Measurements from ENCODE around the gene CMPK2.
"Not testable (repeated sequence)": the region's sequence is repeated elsewhere in the genome, so short reads cannot be mapped to it uniquely, and the experiment has no call there.

Gene CMPK2

DNA sequence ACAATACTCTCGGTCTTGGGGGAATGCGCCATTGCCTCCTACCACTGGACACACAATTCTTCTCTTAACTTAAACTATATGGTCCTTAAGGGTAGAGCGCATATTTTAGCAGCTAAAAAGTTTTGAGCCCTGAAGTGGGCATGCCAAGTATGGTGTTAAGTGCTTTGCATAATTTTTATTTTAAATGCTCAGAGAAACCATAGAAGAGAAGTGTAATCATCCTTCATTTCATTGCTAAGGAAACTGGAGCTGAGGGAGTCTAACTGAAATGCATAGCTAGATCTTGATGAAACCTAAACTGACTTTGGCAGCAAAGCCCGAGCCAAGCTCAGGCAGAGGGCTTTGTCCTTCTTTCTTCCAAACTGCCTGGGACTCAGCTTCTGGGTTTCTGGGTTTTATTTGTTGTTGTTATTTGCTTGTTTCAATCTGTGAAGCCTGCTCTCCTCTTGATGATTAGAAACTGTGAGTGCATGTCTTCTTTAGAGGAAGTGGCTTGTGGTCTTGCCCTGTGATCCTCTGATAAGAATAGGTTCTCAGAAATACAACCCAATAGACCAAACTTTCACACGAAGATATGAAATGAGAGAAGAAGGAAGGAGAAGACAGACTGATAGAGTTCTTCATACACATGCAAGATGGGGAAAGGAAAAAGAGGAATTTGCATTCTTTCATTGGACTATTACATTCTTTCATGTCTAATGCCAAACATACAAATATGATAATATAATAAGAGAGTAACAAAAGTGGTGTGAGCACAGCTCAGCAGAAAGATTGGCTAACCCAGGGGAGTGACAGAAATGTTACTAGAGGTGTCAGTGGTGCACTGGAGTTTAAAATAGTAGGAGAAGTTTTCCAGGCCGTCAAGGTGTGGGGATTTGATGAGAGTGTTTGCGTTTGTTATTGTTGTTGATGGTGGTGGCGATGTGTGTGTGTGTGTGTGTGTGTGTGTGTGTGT lies 44.0 kb upstream of the CMPK2 start:
- TF ChIP-seq, protein P1, sequence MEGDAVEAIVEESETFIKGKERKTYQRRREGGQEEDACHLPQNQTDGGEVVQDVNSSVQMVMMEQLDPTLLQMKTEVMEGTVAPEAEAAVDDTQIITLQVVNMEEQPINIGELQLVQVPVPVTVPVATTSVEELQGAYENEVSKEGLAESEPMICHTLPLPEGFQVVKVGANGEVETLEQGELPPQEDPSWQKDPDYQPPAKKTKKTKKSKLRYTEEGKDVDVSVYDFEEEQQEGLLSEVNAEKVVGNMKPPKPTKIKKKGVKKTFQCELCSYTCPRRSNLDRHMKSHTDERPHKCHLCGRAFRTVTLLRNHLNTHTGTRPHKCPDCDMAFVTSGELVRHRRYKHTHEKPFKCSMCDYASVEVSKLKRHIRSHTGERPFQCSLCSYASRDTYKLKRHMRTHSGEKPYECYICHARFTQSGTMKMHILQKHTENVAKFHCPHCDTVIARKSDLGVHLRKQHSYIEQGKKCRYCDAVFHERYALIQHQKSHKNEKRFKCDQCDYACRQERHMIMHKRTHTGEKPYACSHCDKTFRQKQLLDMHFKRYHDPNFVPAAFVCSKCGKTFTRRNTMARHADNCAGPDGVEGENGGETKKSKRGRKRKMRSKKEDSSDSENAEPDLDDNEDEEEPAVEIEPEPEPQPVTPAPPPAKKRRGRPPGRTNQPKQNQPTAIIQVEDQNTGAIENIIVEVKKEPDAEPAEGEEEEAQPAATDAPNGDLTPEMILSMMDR (IDR thresholded peaks at IDR 0.05; ENCODE audit: insufficient read depth, low read depth, low read length, missing control alignments) = no peak
- DNase-seq (ENCODE audit: low read depth) = peak; percentile 84
- no peak overlapping the region for H3K4me3 ChIP-seq (ENCODE audit: low read depth, low read length)

DNA sequence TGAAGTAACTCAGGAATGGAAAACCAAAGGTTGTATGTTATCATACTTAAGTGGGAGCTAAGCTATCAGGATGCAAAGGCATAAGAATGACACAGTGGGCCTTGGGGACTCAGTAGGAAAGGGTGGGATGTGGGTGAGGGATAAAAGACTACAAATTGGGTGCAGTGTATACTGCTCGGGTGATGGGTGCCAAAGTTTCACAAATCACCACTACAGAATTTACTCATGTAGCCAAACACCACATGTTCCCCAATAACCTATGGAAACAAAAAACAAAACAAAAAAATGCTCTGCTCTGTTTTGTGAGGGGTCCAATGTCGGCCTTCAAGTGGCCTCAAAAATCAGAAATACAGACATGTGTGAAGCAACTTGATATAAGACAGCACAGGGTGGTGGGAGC lies 42.6 kb upstream of the CMPK2 start:
- DNase-seq (ENCODE audit: low read depth) = no peak
- TF ChIP-seq, protein P1 (IDR thresholded peaks at IDR 0.05; ENCODE audit: insufficient read depth, low read depth, low read length, missing control alignments) = no peak
- no peak overlapping the region for H3K4me3 ChIP-seq (ENCODE audit: low read depth, low read length)

DNA sequence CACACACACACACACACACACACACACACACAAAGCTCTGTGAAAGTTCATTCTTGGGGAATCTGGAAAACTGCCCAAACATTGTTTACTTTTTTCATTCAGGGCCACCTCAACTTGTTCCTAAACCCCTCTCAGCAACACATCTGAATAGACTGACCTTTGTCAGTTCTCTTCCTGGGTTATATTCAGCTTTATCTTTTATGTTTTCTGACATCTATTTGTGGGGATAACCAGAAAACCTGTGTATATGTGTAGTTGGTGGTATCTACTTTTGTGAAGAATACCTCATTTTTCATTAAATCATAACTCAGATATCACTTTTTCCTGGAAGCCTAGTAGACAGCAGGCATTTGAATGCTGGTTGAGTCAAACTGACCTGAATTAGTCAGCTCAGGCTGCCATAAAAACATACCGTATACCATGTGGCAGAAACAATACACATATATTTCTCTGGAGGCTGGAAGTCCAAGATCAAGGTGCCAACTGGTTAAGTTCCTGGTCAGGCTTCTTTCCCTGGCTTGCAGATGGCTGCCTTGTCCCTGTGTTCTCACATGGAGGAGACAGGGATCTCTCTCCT lies 40.5 kb upstream of the CMPK2 start:
- DNase-seq (ENCODE audit: low read depth) = no peak
- H3K4me3 ChIP-seq (ENCODE audit: low read depth, low read length) = no peak overlapping the region
- TF ChIP-seq, protein P1 (IDR thresholded peaks at IDR 0.05; ENCODE audit: insufficient read depth, low read depth, low read length, missing control alignments) = no peak

DNA sequence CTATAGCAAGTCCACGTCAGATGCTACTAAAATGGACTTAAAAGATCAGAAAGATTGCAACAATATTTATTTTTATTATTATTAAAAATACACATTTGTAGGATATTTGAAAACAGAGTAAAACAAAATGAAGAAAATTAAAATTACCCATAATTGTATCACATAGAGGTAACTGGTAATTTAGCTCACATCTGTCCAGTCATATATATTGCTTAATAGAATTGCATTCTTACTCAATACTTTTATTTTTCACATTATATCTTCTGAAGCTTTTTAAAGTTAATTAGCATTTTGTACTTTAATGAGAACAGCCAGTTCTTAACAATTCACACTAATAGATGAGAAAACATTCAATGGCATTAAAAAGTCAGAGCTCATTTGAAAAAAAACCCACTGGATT lies 40.0 kb upstream of the CMPK2 start:
- DNase-seq (ENCODE audit: low read depth) = no peak
- TF ChIP-seq, protein P1 (IDR thresholded peaks at IDR 0.05; ENCODE audit: insufficient read depth, low read depth, low read length, missing control alignments) = no peak
- no peak overlapping the region for H3K4me3 ChIP-seq (ENCODE audit: low read depth, low read length)

DNA sequence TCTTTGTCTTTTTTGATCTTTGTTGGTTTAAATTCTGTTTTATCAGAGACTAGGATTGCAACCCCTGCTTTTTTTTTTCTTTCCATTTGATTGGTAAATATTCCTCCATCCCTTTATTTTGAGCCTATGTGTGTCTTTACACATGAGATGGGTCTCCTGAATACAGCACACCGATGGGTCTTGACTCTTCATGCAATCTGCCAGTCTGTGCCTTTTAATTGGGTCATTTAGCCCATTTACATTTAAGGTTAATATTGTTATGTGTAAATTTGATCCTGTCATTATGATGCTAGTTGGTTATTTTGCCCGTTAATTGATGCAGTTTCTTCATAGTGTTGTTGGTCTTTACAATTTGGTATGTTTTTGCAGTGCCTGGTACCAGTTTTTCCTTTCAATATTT lies 36.9 kb upstream of the CMPK2 start:
- not testable (repeated sequence) for DNase-seq (ENCODE audit: low read depth); H3K4me3 ChIP-seq (ENCODE audit: low read depth, low read length)

DNA sequence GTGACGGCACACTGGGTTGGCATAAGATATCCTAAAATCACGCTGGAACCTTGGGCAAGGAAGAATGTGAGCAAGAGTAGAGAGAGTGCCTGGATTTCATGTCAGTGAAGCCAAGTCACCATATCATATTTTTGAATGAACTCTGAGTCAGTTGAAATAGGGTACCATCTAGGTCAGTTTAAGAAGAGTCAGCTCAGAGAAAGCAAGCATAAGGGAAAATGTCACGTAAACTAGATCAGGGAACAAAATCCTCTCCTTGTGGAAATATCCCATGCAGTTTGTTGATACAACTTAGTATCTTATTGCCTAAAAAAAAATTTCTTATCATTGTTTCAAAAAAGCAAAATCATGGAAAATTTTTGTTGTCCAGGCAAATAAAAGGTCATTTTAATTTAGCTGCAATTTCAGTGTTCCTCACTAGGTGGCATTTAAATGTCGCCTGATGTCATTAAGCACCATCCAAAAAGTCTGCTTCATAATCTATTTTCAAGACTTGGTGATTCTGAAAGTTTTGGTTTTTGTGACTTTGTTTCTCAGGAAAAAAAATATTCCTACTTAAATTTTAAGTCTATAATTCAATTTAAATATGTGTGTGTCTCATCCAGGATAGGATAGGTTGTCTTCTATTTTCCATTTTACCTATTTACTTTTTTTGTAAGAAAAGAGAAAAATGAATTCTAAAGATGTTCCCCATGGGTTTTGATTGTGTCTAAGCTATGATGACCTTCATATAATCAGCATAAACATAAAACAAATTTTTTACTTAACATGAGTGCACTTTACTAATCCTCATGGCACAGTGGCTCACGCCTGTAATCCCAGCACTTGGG lies 31.4 kb upstream of the CMPK2 start:
- peak; percentile 52 for DNase-seq (ENCODE audit: low read depth)
- TF ChIP-seq, protein P1 (IDR thresholded peaks at IDR 0.05; ENCODE audit: insufficient read depth, low read depth, low read length, missing control alignments) = peak; percentile 48
- no peak overlapping the region for H3K4me3 ChIP-seq (ENCODE audit: low read depth, low read length)

Measured in GM12865 (cell line).